Lower lobe of right lung (tissue), 2 donors: ENCODE measurements around the gene CSNK1G3. TPM values are rescaled to one million over a fixed set of nuclear protein-coding genes. Genes with fewer than 3 reads are reported as not detected.
"Not testable (repeated sequence)": the region's sequence is repeated elsewhere in the genome, so short reads cannot be mapped to it uniquely, and the experiment has no call there.

ENCODE experiments used
- ATAC-seq, 2 donors: fragments of 200-7000 bp; cut with Tn5 transposase; one replicate each; pipeline ENCODE4 v1.9.1; 2020 to 2022; ENCODE audit warnings: mild to moderate bottlenecking in 2 of 2, moderate library complexity in 2 of 2
- DNase-seq: peaks from one replicate; pipeline ENCODE4 v3.0.0-alpha.2; 2020
- H3K27ac ChIP-seq: fragments of 200-600 bp; one replicate; pipeline ENCODE4 v1.8.0; 2022
- H3K27me3 ChIP-seq: fragments of 200-600 bp; one replicate; pipeline ENCODE4 v1.8.0; 2022; ENCODE audit warnings: low read depth
- H3K36me3 ChIP-seq: fragments of 200-600 bp; one replicate; pipeline ENCODE4 v1.8.0; 2022; ENCODE audit warnings: mild to moderate bottlenecking
- H3K4me1 ChIP-seq: fragments of 200-600 bp; one replicate; pipeline ENCODE4 v1.8.0; 2022
- H3K4me3 ChIP-seq: fragments of 200-600 bp; one replicate; pipeline ENCODE4 v1.8.0; 2022; ENCODE audit warnings: mild to moderate bottlenecking
- H3K9me3 ChIP-seq: fragments of 200-600 bp; one replicate; pipeline ENCODE4 v1.8.0; 2022
- intact Hi-C: fragments of 100-400 bp; cut with DNase I; formaldehyde crosslinking; loops from one replicate; pipeline ENCODE4 v1.11.0; 2022
- total RNA-seq: library from RNA; stranded (reverse); fragmentation: NEBNext Ultra II Directional; extraction: Animal tissue kit (Norgen Biotek cat#: 25700); gene quantifications from one replicate; pipeline ENCODE4 v1.2.1, GENCODE V29; 2021
- TF ChIP-seq, protein P1 (sequence below): fragments of 200-600 bp; IDR thresholded peaks from one replicate; pipeline ENCODE4 v1.8.0; 2022; ENCODE audit warnings: antibody characterized with exemption, mild to moderate bottlenecking
- donor health status: DM: no; HTN: yes; CAD: no; lungs with severe emphysema.

Gene CSNK1G3
- total RNA-seq, 1 donor from 2014 or later = 35.2 TPM

DNA sequence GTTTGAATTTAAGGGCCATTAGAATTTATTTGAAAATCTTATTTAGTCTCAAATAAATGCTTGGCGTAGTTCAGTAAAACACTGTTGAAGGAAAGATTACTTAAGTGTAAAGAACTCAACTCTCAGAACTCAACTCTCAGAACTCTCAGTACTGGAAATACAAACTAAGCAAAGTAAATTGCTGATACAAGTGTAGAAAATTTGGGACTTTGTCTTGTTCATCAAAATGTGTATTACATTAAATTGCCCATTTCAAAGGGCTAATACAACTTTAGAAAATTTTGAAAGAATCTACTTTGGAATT lies 99.4 kb downstream of the CSNK1G3 start:
- no peak overlapping the region for H3K27ac ChIP-seq
- H3K36me3 ChIP-seq = peaks cover 25% of the 10 kb centered on the region
- H3K4me3 ChIP-seq = no peak overlapping the region
- no peak for DNase-seq
- intact Hi-C loops = no loop called here
- TF ChIP-seq, protein P1, sequence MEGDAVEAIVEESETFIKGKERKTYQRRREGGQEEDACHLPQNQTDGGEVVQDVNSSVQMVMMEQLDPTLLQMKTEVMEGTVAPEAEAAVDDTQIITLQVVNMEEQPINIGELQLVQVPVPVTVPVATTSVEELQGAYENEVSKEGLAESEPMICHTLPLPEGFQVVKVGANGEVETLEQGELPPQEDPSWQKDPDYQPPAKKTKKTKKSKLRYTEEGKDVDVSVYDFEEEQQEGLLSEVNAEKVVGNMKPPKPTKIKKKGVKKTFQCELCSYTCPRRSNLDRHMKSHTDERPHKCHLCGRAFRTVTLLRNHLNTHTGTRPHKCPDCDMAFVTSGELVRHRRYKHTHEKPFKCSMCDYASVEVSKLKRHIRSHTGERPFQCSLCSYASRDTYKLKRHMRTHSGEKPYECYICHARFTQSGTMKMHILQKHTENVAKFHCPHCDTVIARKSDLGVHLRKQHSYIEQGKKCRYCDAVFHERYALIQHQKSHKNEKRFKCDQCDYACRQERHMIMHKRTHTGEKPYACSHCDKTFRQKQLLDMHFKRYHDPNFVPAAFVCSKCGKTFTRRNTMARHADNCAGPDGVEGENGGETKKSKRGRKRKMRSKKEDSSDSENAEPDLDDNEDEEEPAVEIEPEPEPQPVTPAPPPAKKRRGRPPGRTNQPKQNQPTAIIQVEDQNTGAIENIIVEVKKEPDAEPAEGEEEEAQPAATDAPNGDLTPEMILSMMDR = no peak
- H3K9me3 ChIP-seq = no peaks in the 10 kb centered on the region
- ATAC-seq = no peak
- peaks cover 4% of the 10 kb centered on the region for H3K4me1 ChIP-seq
- H3K27me3 ChIP-seq = no peaks in the 10 kb centered on the region

DNA sequence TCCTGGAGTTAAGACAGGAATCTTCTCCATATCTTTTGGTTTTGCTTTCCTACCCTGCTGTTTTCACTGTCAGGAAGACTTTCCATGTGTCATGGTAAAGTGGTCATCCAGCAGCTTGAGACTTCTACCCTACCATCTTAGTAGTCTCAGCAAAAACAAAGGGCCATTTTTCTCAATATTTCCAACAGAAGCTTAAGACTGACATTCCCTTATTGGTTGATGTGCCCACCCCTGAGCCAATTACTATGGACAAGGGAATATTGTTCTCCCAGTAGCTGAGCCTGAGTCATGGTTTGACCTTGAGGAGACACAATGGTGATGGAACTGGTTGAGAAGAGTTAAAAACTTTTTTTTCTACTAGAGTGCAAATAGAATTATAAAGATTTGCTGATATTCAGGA lies 105.6 kb downstream of the CSNK1G3 start:
- TF ChIP-seq, protein P1 = no peak
- Histone ChIP-seq H3K27ac (no peak overlapping the region), H3K27me3 (no peaks in the 10 kb centered on the region), H3K4me3 (no peak overlapping the region), H3K36me3 (peaks cover 18% of the 10 kb centered on the region), H3K9me3 (no peaks in the 10 kb centered on the region), H3K4me1 (no peaks in the 10 kb centered on the region)
- ATAC-seq = no peak
- intact Hi-C loops = no loop called here
- no peak for DNase-seq

DNA sequence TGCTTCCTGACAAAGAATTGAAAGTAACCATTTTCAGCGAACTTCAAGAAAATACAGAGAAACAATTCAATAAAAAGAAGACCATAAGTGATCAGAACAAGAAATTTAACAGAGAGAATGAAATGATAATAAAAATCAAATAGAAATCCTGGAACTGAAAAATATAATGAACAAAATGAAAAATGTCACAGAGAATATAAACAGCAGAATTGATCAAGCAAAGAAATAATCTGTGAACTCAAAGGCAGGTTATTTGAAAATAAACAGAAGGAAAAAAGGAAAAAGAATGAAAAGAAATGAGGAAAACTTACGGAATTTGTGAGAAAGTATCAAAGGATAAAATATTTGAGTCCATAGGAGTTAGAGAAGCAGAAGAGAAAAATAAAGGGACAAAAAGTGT lies 114.1 kb downstream of the CSNK1G3 start:
- TF ChIP-seq, protein P1 = no peak
- no peak for ATAC-seq

DNA sequence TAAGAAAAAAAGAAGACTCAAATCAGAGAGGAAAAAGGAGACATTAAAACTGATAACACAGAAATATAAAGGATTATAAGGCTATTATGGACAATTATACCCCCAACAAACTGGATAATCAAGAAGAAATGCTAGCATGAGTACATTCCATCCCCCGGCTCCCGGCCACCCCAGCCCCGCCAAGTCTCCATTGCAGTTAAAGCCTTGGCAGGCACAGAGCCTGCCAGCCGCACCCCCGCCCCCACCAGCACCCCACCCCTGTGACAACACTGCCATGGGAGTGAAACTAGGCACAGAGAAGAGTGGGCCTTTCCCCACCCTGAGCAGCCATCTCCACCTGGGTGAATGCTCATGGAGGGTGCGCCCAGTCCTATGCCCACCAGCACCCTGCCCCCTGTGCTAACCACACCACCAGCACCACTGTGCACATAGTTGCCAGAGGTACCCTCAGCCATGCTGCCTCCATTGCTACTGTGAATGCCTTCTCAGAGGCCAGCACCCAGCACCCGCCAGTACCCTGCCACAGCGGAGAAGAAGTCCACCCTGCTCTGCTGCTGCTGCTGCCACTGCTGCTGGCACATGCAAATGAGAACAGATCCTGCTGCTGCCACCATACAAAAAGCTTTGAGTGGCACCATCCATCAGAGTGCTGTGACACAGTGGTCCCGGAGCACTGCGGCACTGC lies 117.0 kb downstream of the CSNK1G3 start:
- Histone ChIP-seq H3K4me3 (no peak overlapping the region), H3K27ac (no peak overlapping the region), H3K27me3 (no peaks in the 10 kb centered on the region), H3K9me3 (peaks cover 10% of the 10 kb centered on the region), H3K4me1 (no peaks in the 10 kb centered on the region), H3K36me3 (no peaks in the 10 kb centered on the region)
- no peak for DNase-seq
- TF ChIP-seq, protein P1 = no peak
- ATAC-seq = peak in 1 of 2 donors; percentile 21
- intact Hi-C loops = no loop called here

More for the DNA sequence above, 114.1 kb downstream of the CSNK1G3 start:
- Histone ChIP-seq H3K36me3 (no peaks in the 10 kb centered on the region), H3K9me3 (peaks cover 10% of the 10 kb centered on the region), H3K4me3 (no peak overlapping the region), H3K27ac (no peak overlapping the region), H3K4me1 (no peaks in the 10 kb centered on the region), H3K27me3 (no peaks in the 10 kb centered on the region)
- intact Hi-C loops = no loop called here
- no peak for DNase-seq

DNA sequence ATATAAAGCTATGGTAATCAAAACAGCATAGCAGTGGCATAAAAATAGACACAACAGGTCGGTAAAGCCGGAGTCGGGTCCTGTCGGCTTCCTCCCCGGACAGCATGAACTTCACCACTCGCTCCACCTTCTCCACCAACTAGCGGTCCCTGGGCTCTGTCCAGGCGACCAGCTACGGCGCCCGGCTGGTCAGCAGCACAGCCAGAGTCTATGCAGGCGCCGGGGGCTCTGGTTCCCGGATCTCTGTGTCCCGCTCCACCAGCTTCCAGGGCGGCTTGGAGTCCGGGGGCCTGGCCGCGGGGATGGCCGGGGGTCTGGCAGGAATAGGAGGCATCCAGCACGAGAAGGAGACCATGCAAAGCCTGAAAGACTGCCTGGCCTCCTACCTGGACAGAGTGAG lies 124.0 kb downstream of the CSNK1G3 start:
- H3K27me3 ChIP-seq = no peaks in the 10 kb centered on the region
- DNase-seq (no peak), ATAC-seq (no peak)
- H3K4me3 ChIP-seq = no peak overlapping the region
- H3K27ac ChIP-seq = no peak overlapping the region
- intact Hi-C loops = no loop called here
- no peaks in the 10 kb centered on the region for H3K36me3 ChIP-seq
- H3K4me1 ChIP-seq = no peaks in the 10 kb centered on the region
- H3K9me3 ChIP-seq = no peaks in the 10 kb centered on the region
- TF ChIP-seq, protein P1 = no peak

DNA sequence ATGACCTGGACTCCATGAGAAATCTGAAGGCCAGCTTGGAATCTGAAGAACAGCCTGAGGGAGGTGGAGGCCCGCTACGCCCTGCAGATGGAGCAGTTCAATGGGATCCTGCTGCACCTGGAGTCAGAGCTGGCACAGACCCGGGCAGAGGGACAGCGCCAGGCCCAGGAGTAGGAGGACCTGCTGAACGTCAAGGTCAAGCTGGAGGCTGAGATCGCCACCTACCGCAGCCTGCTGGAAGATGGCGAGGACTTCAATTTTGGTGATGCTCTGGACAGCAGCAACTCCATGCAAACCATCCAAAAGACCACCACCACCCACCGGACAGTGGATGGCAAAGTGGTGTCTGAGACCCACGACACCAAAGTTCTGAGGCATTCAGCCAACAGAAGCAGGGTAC lies 125.1 kb downstream of the CSNK1G3 start:
- ATAC-seq, H3K36me3 ChIP-seq, H3K27ac ChIP-seq, H3K9me3 ChIP-seq, H3K4me1 ChIP-seq, DNase-seq, H3K27me3 ChIP-seq, H3K4me3 ChIP-seq, intact Hi-C loops: not testable (repeated sequence)
